ENCODE measurements around the gene PALLD. TPM values are rescaled to one million over a fixed set of nuclear protein-coding genes. Genes with fewer than 3 reads are reported as not detected.

Gene PALLD
- total RNA-seq, 1 experiment from 2014 or later: 6.5 TPM

GRCh38 chr4:168584321-168584771, 87.5 kb downstream of the PALLD start:
- intact Hi-C loops (cut with micrococcal nuclease; ENCODE audit: unreplicated experiment): no loop called here
- no peak overlapping the region for H3K27ac ChIP-seq (ENCODE audit: low read length)
- no peaks in the 10 kb centered on the region for H3K27me3 ChIP-seq (ENCODE audit: control insufficient read depth, insufficient read depth, low read length)
- DNase-seq (ENCODE audit: low read depth, low spot score) (no peak), ATAC-seq (no peak)
- ChIA-PET POLR2A (no interaction called here), CTCF (no interaction called here)
- no TSS peak for BruUV-seq (replicated peaks)
- no peak overlapping the region for H3K4me3 ChIP-seq (ENCODE audit: low read depth in 2 of 2, low read length in 2 of 2)
- H3K9me3 ChIP-seq (ENCODE audit: control insufficient read depth, insufficient read depth, low read depth, low read length): no peaks in the 10 kb centered on the region
- peaks cover 2% of the 10 kb centered on the region; the same call in 1 of the 2 replicates for H3K4me1 ChIP-seq (ENCODE audit: control insufficient read depth, insufficient read depth, low read length)
- H3K36me3 ChIP-seq (ENCODE audit: control insufficient read depth, insufficient read depth, low read length): no peaks in the 10 kb centered on the region
- no peak for TF ChIP-seq CTCF (IDR thresholded peaks at IDR 0.05)
- TF ChIP-seq REST (IDR thresholded peaks at IDR 0.05; ENCODE audit: insufficient read depth in 1 of 2, low read depth in 2 of 2, low read length in 1 of 2): no peak
- in situ Hi-C loops (cut with HindIII; ENCODE audit: low pct_unique_long_range_greater_than_20kb, low sequenced_read_pairs): no loop called here

- DNase-seq (ENCODE audit: low read depth, low spot score) (no peak), ATAC-seq (peak; percentile 96)
- H3K9me3 ChIP-seq (ENCODE audit: control insufficient read depth, insufficient read depth, low read depth, low read length): no peaks in the 10 kb centered on the region
- peaks cover 2% of the 10 kb centered on the region; the same call in 1 of the 2 replicates for H3K4me1 ChIP-seq (ENCODE audit: control insufficient read depth, insufficient read depth, low read length)
- H3K36me3 ChIP-seq (ENCODE audit: control insufficient read depth, insufficient read depth, low read length): no peaks in the 10 kb centered on the region
- H3K27ac ChIP-seq (ENCODE audit: low read length): no peak overlapping the region
- no peak overlapping the region for H3K4me3 ChIP-seq (ENCODE audit: low read depth in 2 of 2, low read length in 2 of 2)
- BruUV-seq (replicated peaks): no TSS peak
- intact Hi-C loops (cut with micrococcal nuclease; ENCODE audit: unreplicated experiment): loop anchor here (5.0 kb wide), 1 partner anchor 332 kb away; no protein-coding TSS in a partner anchor
- H3K27me3 ChIP-seq (ENCODE audit: control insufficient read depth, insufficient read depth, low read length): no peaks in the 10 kb centered on the region
- in situ Hi-C loops (cut with HindIII; ENCODE audit: low pct_unique_long_range_greater_than_20kb, low sequenced_read_pairs): no loop called here
- POLR2A ChIA-PET: no interaction called here
- CTCF ChIA-PET: interaction anchor here (0.7 to 0.9 kb wide), 2 partner anchors 332 to 336 kb away, joined by 3 to 5 read pairs; no protein-coding TSS in a partner anchor
- TF ChIP-seq CTCF (IDR thresholded peaks at IDR 0.05) (peak; percentile 76), POLR2AphosphoS5 (IDR thresholded peaks at IDR 0.05; ENCODE audit: low read depth, low read length) (no peak)
Measured at GRCh38 chr4:168585168-168586091, 88.6 kb downstream of the PALLD start.

Measured in Panc1 (cell line).